Endodermal cell (in vitro differentiated cells): ENCODE results near the gene CYB5A. TPM values are rescaled to one million over a fixed set of nuclear protein-coding genes. Genes with fewer than 3 reads are reported as not detected.
"Not testable (repeated sequence)": the region's sequence is repeated elsewhere in the genome, so short reads cannot be mapped to it uniquely, and the experiment has no call there.

Experiments used
- DNase-seq: peaks from one replicate; pipeline ENCODE4 v3.0.0-alpha.2; 2017
- H3K27ac ChIP-seq: 2 replicates; pipeline ENCODE4 v1.5.1; 2013; ENCODE audit warnings: mild to moderate bottlenecking, low read depth, low read length, moderate library complexity
- H3K27me3 ChIP-seq: 2 replicates; pipeline ENCODE4 v1.6.1; 2013; ENCODE audit warnings: mild to moderate bottlenecking, low read length, moderate library complexity; ENCODE audit not compliant: insufficient read depth, control insufficient read depth, poor library complexity, severe bottlenecking
- H3K36me3 ChIP-seq: 2 replicates; pipeline ENCODE4 v1.7.0; 2013; ENCODE audit warnings: mild to moderate bottlenecking, low read length, moderate library complexity; ENCODE audit not compliant: control insufficient read depth, insufficient read depth
- H3K4me1 ChIP-seq: one replicate; pipeline ENCODE4 v1.7.0; 2013; ENCODE audit warnings: low read length; ENCODE audit not compliant: control insufficient read depth, insufficient read depth
- H3K4me3 ChIP-seq: 2 replicates; pipeline ENCODE4 v1.5.1; 2013; ENCODE audit warnings: mild to moderate bottlenecking, low read length, moderate library complexity
- H3K9ac ChIP-seq: 2 replicates; pipeline ENCODE4 v1.6.1; 2013; ENCODE audit warnings: mild to moderate bottlenecking, low read length, moderate library complexity; ENCODE audit not compliant: poor library complexity, severe bottlenecking; ENCODE audit errors: extremely low read depth
- H3K9me3 ChIP-seq: 2 replicates; pipeline ENCODE4 v1.6.1; 2013; ENCODE audit warnings: mild to moderate bottlenecking, low read length, moderate library complexity; ENCODE audit not compliant: control insufficient read depth
- H3K27ac Mint-ChIP-seq: 2 replicates; pipeline ENCODE4 v1.8.0; 2020; ENCODE audit warnings: mixed read lengths
- H3K27me3 Mint-ChIP-seq: 2 replicates; pipeline ENCODE4 v1.8.0; 2021; ENCODE audit warnings: mild to moderate bottlenecking, mixed read lengths; ENCODE audit not compliant: insufficient read depth
- H3K36me3 Mint-ChIP-seq: 2 replicates; pipeline ENCODE4 v1.8.0; 2020; ENCODE audit warnings: low read depth, mixed read lengths
- H3K4me1 Mint-ChIP-seq: 2 replicates; pipeline ENCODE4 v1.8.0; 2020; ENCODE audit warnings: mixed read lengths
- H3K4me3 Mint-ChIP-seq: 2 replicates; pipeline ENCODE4 v1.8.0; 2020; ENCODE audit warnings: mild to moderate bottlenecking, moderate library complexity, mixed read lengths
- H3K9me3 Mint-ChIP-seq: 2 replicates; pipeline ENCODE4 v1.8.0; 2020; ENCODE audit warnings: mild to moderate bottlenecking, mixed read lengths
- CTCF ChIP-seq: fragments of 200-600 bp; sonication (generic); conservative IDR thresholded peaks from 2 replicates; pipeline ENCODE4 v1.5.0; 2021; ENCODE audit warnings: antibody characterized with exemption, mild to moderate bottlenecking
- WGBS, 2 experiments: methylation state at CpG; one replicate each; pipeline versions ENCODE4 v1.1.5 to v1.1.7; 2013; ENCODE audit warnings: missing lambda C conversion rate in 2 of 2, mixed read lengths in 1 of 2; ENCODE audit not compliant: insufficient coverage in 1 of 2, insufficient read length in 1 of 2; 5-methylcytosine and 5-hydroxymethylcytosine counted together
- total RNA-seq, 2 donors: library from RNA; stranded (reverse); fragmentation: NEBNext Ultra II Directional in 1 of 2; extraction: Animal tissue kit (Norgen Biotek cat#: 25700) in 1 of 2; gene quantifications; 2 replicates in 1 of 2; 3 replicates in 1 of 2; pipeline ENCODE4 v1.2.1, GENCODE V29; 2021

Gene CYB5A
- total RNA-seq, 2 donors from 2014 or later, result 72.6 to 124 TPM

DNA sequence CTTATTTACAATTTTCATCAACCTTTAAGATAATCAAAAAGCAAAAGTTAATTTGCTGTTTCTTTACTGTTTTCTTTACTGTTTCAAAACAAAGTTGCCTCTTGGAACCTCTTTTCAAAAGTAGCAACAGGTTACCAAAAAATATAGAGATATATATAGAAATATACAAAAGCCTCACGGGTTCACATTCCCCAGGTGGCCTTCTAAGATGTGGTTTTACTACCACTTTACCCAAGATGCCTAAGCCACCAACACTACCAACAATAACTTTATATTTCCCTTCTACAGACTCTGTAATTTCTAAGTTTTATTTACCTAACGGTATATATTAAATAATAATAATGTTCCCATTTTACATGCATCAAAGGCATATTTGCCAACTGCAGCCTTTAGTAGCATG is 4.9 kb downstream of the CYB5A start:
- no peak for DNase-seq
- peaks cover 54% of the 10 kb centered on the region for H3K4me1 Mint-ChIP-seq
- no peak for TF ChIP-seq CTCF
- WGBS, 2 experiments, result 88% methylated on average over 1 of the region's 2 CpGs; no CpG with 5 or more reads in 1 of the 2 experiments
- no peak overlapping the region for H3K27ac Mint-ChIP-seq
- H3K9ac ChIP-seq, result no peak overlapping the region
- H3K9me3 Mint-ChIP-seq, result no peaks in the 10 kb centered on the region
- H3K27me3 Mint-ChIP-seq, result no peaks in the 10 kb centered on the region
- no peaks in the 10 kb centered on the region for H3K9me3 ChIP-seq
- H3K4me1 ChIP-seq, result no peaks in the 10 kb centered on the region
- H3K36me3 ChIP-seq, result no peaks in the 10 kb centered on the region
- H3K4me3 ChIP-seq, result no peak overlapping the region
- H3K27me3 ChIP-seq, result no peaks in the 10 kb centered on the region
- H3K27ac ChIP-seq, result no peak overlapping the region
- H3K4me3 Mint-ChIP-seq, result no peak overlapping the region
- H3K36me3 Mint-ChIP-seq, result no peaks in the 10 kb centered on the region

GRCh38 chr18:74286106-74286855 is 5.5 kb downstream of the CYB5A start:
- Histone ChIP-seq H3K27ac (no peak overlapping the region), H3K4me1 (no peaks in the 10 kb centered on the region), H3K36me3 (no peaks in the 10 kb centered on the region), H3K27me3 (no peaks in the 10 kb centered on the region), H3K4me3 (no peak overlapping the region), H3K9ac (no peak overlapping the region), H3K9me3 (no peaks in the 10 kb centered on the region)
- no peaks in the 10 kb centered on the region for H3K9me3 Mint-ChIP-seq
- H3K4me3 Mint-ChIP-seq, result no peak overlapping the region
- no peak for TF ChIP-seq CTCF
- peak overlapping the region; percentile 35 for H3K27ac Mint-ChIP-seq
- no peak for DNase-seq
- no peaks in the 10 kb centered on the region for H3K36me3 Mint-ChIP-seq
- H3K4me1 Mint-ChIP-seq, result peaks cover 60% of the 10 kb centered on the region
- H3K27me3 Mint-ChIP-seq, result no peaks in the 10 kb centered on the region
- 86 to 94% methylated on average over 2 to 4 of the region's 4 CpGs for WGBS, 2 experiments

- not testable (repeated sequence) for H3K27me3 ChIP-seq, H3K36me3 ChIP-seq, H3K27ac Mint-ChIP-seq, H3K9me3 Mint-ChIP-seq, H3K36me3 Mint-ChIP-seq, H3K4me3 ChIP-seq, DNase-seq, H3K27me3 Mint-ChIP-seq, H3K4me3 Mint-ChIP-seq, H3K4me1 ChIP-seq, H3K9ac ChIP-seq, H3K9me3 ChIP-seq, H3K27ac ChIP-seq
- WGBS, 2 experiments, result 89 to 100% methylated on average over 1 of the region's 3 CpGs
- peaks cover 67% of the 10 kb centered on the region for H3K4me1 Mint-ChIP-seq
These were observed 6.2 kb downstream of the CYB5A start for GRCh38 chr18:74285583-74285982.

GRCh38 chr18:74284980-74285355 is 6.8 kb downstream of the CYB5A start:
- H3K4me3 ChIP-seq, result no peak overlapping the region
- H3K27ac ChIP-seq, result peak overlapping the region; percentile 45
- no peak overlapping the region for H3K4me3 Mint-ChIP-seq
- no peaks in the 10 kb centered on the region for H3K27me3 Mint-ChIP-seq
- H3K36me3 ChIP-seq, result no peaks in the 10 kb centered on the region
- H3K27ac Mint-ChIP-seq, result peak overlapping the region; percentile 50
- WGBS, 2 experiments, result 92 to 100% methylated on average over 1 of the region's 1 CpG
- H3K27me3 ChIP-seq, result no peaks in the 10 kb centered on the region
- H3K9me3 ChIP-seq, result no peaks in the 10 kb centered on the region
- TF ChIP-seq CTCF, result no peak
- H3K9me3 Mint-ChIP-seq, result no peaks in the 10 kb centered on the region
- H3K4me1 Mint-ChIP-seq, result peaks cover 68% of the 10 kb centered on the region
- no peak overlapping the region for H3K9ac ChIP-seq
- no peaks in the 10 kb centered on the region for H3K36me3 Mint-ChIP-seq
- DNase-seq, result no peak
- no peaks in the 10 kb centered on the region for H3K4me1 ChIP-seq
